GM10266 (cell line): ENCODE measurements around the gene CDH13.

Experiments
- DNase-seq: peaks from one replicate; pipeline ENCODE4 v3.0.0; 2012; ENCODE audit errors: extremely low spot score
- TF ChIP-seq, protein P1 (sequence below): IDR thresholded peaks from 2 replicates; pipeline ENCODE4 v1.5.1; 2012; ENCODE audit warnings: mild to moderate bottlenecking, low read depth; ENCODE audit not compliant: control insufficient read depth, insufficient read depth; ENCODE audit errors: missing control alignments

Gene CDH13

DNA sequence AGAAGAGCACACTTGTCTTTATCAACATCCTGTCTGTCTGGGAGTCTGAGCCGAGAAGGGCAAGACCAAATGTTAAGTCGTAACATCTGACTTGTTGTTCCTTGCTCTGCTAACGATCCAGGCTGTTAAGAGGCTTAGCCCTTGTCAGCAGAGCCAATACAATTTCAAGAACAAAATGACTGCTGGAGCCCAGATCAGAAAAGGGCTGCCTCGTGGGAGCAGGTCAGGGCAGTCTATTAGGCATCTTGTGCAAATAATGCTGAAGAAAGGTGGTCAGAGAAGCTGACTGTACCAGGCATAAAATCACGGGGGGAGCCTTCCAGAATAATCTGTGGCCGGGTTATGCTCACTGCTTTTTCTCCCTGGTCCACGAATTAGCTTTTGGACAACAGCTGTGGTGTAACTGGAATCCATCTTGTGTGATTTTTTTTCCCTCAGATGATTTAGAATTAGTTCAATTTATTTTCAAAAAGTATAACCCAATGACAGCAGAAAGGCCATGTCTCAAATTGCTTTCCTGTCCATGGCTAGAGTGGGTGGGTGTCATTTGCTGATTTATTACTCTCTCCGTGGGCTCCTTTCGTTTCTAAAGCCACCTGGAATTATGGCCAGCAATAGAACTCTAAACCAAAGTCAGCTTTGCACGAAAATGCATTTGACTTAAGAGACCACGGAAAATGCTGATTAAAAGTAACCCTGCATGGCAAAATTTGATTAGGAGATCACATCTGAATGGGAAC lies 959.9 kb downstream of the CDH13 start:
- TF ChIP-seq, protein P1, sequence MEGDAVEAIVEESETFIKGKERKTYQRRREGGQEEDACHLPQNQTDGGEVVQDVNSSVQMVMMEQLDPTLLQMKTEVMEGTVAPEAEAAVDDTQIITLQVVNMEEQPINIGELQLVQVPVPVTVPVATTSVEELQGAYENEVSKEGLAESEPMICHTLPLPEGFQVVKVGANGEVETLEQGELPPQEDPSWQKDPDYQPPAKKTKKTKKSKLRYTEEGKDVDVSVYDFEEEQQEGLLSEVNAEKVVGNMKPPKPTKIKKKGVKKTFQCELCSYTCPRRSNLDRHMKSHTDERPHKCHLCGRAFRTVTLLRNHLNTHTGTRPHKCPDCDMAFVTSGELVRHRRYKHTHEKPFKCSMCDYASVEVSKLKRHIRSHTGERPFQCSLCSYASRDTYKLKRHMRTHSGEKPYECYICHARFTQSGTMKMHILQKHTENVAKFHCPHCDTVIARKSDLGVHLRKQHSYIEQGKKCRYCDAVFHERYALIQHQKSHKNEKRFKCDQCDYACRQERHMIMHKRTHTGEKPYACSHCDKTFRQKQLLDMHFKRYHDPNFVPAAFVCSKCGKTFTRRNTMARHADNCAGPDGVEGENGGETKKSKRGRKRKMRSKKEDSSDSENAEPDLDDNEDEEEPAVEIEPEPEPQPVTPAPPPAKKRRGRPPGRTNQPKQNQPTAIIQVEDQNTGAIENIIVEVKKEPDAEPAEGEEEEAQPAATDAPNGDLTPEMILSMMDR: no peak
- DNase-seq: no peak

DNA sequence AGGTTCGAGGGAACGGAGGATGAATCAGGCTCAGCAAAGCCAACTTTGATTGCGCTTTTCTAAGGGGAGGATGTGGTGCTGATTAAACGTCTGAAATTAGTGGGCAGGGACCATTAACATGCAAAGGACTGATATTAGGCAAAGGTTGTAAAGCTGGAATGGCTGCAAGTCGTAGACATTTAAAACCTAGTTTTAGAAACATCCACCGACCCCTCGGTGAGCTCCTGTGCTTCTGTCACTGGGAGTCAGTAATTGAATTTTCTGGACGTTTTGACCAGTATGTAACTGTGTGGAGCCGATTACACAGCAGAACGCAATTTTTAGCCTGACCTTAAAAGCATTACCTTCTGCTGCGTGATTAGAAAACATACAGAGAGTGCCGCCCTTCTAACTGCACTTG lies 960.4 kb downstream of the CDH13 start:
- TF ChIP-seq, protein P1: no peak
- DNase-seq: no peak

DNA sequence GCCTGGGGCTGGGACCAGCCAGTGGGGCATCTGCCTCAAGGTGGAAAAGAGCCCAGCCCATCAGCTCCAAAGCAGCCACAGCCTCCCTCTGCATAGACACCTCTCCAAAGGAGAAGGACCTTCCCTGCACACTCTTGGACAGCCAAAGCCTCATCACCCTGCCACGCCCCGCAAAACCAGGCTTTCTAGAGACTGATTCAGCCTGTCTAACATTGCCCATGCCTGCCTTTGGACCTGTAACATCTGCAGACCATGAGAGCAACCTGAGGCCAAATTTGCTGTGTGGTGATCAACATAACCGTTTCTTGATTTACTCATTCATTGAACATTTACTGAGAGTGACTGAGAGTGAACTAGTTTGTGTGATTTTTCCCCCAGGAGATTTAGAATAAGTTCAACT lies 961.3 kb downstream of the CDH13 start:
- TF ChIP-seq, protein P1: no peak
- no peak for DNase-seq

DNA sequence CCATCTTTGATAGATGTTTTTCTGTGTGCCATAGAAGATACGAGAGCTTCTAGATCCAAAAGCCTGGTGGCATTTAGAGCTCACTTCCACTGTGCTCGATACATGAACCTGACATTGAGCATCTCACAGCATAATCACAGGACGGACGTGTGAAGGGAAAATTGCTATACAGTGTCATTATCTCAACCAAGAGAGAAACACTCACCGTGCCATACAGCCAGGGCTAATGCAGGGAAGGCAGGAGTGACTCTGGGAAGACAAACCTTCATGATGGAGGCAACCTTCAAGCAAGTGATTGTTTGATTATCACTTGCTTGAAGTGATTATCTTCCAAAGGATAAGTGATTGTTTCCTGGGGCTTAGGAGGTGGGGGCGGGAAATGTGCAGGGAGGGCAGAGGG lies 962.8 kb downstream of the CDH13 start:
- TF ChIP-seq, protein P1: no peak

DNA sequence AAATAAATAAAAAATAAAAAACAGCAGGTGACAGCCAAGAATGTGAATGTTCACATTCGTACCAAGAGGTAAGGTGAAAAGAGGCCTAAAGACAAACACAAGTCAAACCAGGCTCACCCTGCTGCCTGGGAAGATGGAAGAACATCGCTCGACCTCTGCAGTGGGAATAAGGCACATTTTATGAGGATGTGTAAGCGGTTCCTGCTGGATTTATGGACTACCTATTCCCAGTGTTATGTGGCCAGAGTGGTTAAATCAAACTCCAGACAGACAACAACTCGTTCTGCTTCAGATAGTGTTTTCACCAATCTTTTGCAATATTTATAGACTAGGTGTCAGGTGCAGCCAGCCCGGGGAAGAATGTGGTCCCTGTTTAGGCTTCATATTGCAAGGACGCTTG lies 966.0 kb downstream of the CDH13 start:
- TF ChIP-seq, protein P1: no peak
- DNase-seq: no peak

More for the DNA sequence above, 962.8 kb downstream of the CDH13 start:
- no peak for DNase-seq

DNA sequence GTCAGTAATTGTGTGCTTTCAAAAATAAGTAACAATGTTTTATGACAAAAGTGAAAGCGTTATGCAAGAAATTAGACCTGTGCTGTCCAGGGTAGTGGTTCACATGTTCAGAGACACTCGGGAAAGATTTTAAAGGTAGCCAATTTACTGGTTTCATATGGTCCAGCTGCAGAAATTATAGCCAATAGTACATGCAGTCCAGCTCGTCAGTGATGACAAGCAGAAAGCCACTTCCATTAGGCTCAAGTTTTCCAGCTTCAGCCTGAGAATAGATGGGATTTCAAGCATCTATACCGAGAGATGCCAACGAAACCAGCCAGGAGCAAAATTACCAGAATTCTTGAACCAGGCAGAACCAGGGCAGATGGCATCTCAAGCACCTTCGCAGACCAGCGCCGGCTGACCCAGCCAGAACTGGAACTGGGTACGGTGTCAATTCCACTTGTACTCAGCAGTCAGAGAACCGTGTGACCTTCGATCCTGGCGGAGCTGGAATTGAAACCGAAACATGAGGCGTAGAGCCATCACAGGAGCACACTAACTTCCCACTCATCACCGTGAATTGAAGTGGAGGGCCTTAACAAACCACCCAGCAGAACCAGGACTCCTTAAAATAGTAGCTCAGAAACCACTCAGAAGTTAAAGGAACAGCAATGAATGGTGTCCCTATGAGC lies 973.2 kb downstream of the CDH13 start:
- TF ChIP-seq, protein P1: no peak
- no peak for DNase-seq
